Retinal pigment epithelial cell (primary cell): ENCODE results near the gene GPR141.

ENCODE experiments used
- DNase-seq: peaks from one replicate; pipeline ENCODE4 v3.0.0-alpha.2; 2010; ENCODE audit warnings: low read depth
- H3K4me3 ChIP-seq: 2 replicates; pipeline ENCODE4 v1.5.1; 2011; ENCODE audit warnings: mild to moderate bottlenecking, low read length, control low read depth, moderate library complexity
- TF ChIP-seq, protein P1 (sequence below): conservative IDR thresholded peaks from 2 replicates; pipeline ENCODE4 v1.5.1; 2011; ENCODE audit warnings: low read depth, low read length, control low read depth, inconsistent platforms

Gene GPR141

DNA sequence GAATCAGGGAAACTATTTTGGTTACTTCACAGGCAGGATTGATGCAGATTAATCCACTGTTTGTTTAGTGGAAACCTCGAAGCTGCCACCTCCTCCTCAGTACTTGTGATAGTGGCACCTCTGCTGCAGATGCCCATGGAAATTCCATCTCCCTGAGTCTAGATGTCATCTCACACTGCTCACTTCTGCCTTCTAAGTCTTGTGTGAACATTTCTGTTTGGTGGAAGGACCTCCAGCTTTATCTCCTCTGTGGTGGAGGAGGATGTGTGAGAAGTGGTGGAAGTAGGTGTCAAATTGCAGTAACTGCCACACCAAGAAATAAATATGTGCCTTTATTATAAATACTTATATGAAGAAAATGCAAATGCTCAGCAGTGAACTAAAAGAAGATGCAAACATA is 25.8 kb upstream of the GPR141 start:
- no peak for DNase-seq
- TF ChIP-seq, protein P1, sequence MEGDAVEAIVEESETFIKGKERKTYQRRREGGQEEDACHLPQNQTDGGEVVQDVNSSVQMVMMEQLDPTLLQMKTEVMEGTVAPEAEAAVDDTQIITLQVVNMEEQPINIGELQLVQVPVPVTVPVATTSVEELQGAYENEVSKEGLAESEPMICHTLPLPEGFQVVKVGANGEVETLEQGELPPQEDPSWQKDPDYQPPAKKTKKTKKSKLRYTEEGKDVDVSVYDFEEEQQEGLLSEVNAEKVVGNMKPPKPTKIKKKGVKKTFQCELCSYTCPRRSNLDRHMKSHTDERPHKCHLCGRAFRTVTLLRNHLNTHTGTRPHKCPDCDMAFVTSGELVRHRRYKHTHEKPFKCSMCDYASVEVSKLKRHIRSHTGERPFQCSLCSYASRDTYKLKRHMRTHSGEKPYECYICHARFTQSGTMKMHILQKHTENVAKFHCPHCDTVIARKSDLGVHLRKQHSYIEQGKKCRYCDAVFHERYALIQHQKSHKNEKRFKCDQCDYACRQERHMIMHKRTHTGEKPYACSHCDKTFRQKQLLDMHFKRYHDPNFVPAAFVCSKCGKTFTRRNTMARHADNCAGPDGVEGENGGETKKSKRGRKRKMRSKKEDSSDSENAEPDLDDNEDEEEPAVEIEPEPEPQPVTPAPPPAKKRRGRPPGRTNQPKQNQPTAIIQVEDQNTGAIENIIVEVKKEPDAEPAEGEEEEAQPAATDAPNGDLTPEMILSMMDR, result no peak
- no peak overlapping the region for H3K4me3 ChIP-seq

DNA sequence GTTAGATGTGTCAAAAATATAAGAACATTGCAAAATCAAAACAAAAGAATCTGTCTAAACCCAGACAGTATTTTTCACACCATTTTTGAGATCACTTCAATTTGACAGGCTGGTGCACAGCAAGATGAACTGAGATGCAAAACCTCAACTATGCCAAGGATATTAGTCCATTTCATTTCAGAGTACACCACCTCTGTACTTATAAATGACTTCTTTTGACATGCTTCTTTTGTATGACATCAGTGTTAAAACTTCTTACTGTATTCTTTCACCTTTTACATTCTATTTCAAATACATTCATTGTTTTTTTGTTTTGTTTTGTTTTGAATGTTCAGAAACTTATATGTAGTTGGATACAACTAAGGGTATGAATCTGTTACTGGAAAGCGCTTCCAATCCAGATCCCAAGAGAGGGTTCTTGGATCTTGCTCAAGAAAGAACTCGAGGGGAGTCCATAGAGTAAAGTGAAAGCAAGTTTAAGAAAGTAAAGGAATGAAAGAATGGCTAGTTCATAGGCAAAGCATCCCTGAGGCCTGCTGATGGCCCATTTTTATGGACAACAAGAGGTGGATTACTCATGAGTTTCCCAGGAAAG is 23.5 kb upstream of the GPR141 start:
- no peak for DNase-seq
- TF ChIP-seq, protein P1, result no peak
- no peak overlapping the region for H3K4me3 ChIP-seq

DNA sequence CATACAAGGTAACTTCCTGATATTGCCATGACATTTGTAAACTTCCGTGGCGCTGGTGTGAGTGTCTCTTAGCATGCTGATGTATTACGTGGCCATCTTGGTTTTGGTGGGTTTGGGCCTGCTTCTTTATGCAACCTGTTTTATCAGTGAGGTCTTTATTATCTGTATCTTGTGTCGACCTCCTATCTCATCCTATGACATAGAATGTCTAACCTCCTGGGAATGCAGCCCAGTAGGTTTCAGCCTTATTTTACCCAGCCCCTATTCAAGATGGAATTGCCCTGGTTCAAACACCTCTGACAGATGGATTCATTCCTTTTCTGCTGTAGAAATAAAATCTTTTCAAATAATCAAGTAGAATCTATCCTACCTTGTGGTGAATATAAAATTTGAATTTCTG is 23.0 kb upstream of the GPR141 start:
- H3K4me3 ChIP-seq, result no peak overlapping the region
- no peak for DNase-seq
- TF ChIP-seq, protein P1, result no peak

DNA sequence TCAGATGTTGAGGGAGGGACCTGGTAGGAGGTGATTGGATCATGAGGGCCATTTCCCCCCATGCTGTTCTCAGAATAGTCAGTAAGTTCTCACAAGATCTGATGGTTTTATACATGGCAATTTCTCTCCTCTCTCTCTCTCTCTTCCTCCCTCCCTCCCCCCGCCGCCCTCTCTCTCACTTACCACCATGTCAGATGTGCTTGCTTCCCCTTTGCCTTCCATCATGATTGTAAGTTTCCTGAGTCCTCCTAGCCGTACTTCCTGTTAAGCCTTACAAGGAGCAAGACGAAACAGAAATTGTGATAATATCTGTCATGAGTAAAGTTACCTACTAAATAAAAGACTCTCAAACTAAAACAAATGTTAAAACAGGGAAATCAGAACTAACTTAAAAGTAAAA is 19.9 kb upstream of the GPR141 start:
- H3K4me3 ChIP-seq, result no peak overlapping the region

DNA sequence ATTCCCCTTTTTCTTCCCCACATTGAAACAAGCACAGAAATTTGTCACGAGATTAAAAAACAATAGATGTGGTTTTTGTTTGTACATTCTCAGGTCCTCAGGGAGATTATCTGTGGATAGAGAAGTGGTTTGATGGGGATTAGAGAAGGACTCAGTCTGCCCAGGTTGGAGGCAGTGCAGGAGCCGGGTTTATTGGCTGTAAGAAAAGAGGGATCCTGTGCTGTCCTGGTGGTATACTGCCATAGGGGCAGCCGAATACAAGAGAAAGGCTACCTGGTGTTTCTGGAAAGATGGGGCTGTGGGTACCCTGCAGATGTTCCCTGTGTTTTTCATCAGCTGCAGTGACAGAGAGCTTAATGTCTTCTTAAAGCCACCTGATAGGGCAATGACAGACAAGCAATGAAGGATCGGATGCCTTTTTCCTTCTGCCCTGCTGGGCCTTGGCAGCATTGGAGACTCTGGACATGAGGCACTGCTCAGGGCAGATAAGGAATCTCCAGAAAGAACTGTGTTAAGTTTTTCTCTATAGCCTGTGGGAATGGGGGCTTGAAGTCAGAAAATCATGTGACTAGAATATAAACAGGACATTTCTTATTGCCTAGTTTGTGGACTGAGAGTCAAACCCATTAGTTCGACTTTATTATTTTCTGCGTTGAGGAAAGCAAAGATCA is 18.1 kb upstream of the GPR141 start:
- no peak for DNase-seq
- no peak overlapping the region for H3K4me3 ChIP-seq
- TF ChIP-seq, protein P1, result no peak

More for the DNA sequence above, 19.9 kb upstream of the GPR141 start:
- TF ChIP-seq, protein P1, result no peak
- DNase-seq, result no peak

DNA sequence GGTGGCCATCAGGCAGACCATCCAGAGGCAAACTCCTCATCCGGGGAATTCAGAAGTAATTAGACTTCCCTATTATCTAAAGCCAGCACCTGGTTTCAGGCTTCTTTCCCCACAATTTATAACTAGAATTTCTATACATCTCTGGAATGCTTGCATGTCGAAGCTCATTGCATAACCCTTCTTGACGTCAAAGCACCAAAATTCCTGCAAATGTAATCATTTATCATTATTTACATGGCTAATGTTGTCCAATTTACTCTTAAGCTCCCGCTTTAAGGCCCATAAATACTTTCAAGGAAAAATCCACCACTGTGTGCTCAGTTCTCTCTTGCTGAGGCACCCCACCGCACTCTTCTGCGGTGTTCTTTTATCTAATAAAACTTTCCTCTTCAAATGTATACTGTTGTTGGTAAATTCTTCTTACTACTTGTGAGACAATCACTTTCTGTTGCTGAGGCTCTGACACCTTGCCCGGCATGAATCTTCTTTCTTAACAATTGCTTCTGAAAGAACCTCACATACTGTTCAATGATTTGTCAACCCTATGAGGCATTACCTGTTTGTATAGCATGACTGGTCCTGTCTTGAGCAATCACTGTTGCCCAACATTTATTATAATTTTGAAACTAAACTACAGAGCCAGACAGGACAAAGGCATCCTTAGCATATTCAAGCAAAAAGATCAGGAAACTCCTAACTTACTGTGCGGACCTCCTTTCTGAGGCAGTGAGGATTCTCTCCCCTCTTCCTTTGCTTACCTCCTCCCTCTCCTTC is 17.4 kb upstream of the GPR141 start:
- H3K4me3 ChIP-seq, result no peak overlapping the region
- TF ChIP-seq, protein P1, result no peak
- no peak for DNase-seq
